GM12878 (cell line): ENCODE results near the gene CASS4. TPM values are rescaled to one million over a fixed set of nuclear protein-coding genes. Genes with fewer than 3 reads are reported as not detected.

Experiments
- ASH2L ChIP-seq: fragments of 300-600, 200-600 bp; sonication (generic); IDR thresholded peaks from 2 replicates; pipeline ENCODE4 v1.6.1; 2017; ENCODE audit warnings: low read depth, mild to moderate bottlenecking, borderline replicate concordance
- BHLHE40 ChIP-seq, 2 experiments: fragments of 450-650 bp in 1 of 2; IDR thresholded peaks; 2 replicates each; pipeline ENCODE4 v1.6.1; 2011 to 2017; ENCODE audit warnings: low read depth in 2 of 2, borderline replicate concordance in 1 of 2, improper control_type of control experiment in 1 of 2, low read length in 1 of 2, mild to moderate bottlenecking in 1 of 2
- CREM ChIP-seq: IDR thresholded peaks from 2 replicates; pipeline ENCODE4 v1.6.1; 2014; ENCODE audit warnings: antibody characterized with exemption, low read depth
- DPF2 ChIP-seq: fragments of 450-650 bp; IDR thresholded peaks from 2 replicates; pipeline ENCODE4 v1.6.1; 2017; ENCODE audit warnings: mild to moderate bottlenecking
- EED ChIP-seq: sonication (generic); IDR thresholded peaks from 2 replicates; pipeline ENCODE4 v1.6.1; 2016; ENCODE audit warnings: antibody characterized with exemption, low read depth
- FOXK2 ChIP-seq: fragments of 450-650 bp; IDR thresholded peaks from 2 replicates; pipeline ENCODE4 v1.6.1; 2017; ENCODE audit warnings: mild to moderate bottlenecking, moderate library complexity
- FOXM1 ChIP-seq: IDR thresholded peaks from 2 replicates; pipeline ENCODE4 v1.6.1; 2012; ENCODE audit warnings: low read depth, mild to moderate bottlenecking, inconsistent platforms, low read length, moderate library complexity
- KAT2A ChIP-seq: conservative IDR thresholded peaks from 2 replicates; pipeline ENCODE4 v1.6.1; 2011; ENCODE audit warnings: low read depth, low read length; ENCODE audit not compliant: control insufficient read depth
- KDM1A ChIP-seq: fragments of 200-600 bp; sonication (generic); IDR thresholded peaks from 2 replicates; pipeline ENCODE4 v1.6.1; 2016; ENCODE audit warnings: borderline replicate concordance
- LARP7 ChIP-seq: fragments of 450-650 bp; IDR thresholded peaks from 2 replicates; pipeline ENCODE4 v1.6.1; 2017; ENCODE audit warnings: mild to moderate bottlenecking
- RBBP5 ChIP-seq: fragments of 200-600 bp; sonication (generic); conservative IDR thresholded peaks from 2 replicates; pipeline ENCODE4 v1.6.1; 2016
- SIX5 ChIP-seq: IDR thresholded peaks from 2 replicates; pipeline ENCODE4 v1.6.1; 2011; ENCODE audit warnings: mild to moderate bottlenecking, low read depth, low read length, moderate library complexity; ENCODE audit not compliant: severe bottlenecking
- SPI1 ChIP-seq: IDR thresholded peaks from 2 replicates; pipeline ENCODE4 v1.6.1; 2011; ENCODE audit warnings: low read depth, mild to moderate bottlenecking, low read length, moderate library complexity, borderline replicate concordance; ENCODE audit not compliant: insufficient read depth
- STAT3 ChIP-seq: IDR thresholded peaks from 2 replicates; pipeline ENCODE4 v1.6.1; 2011; ENCODE audit warnings: low read depth, low read length, improper control_type of control experiment
- YY1 ChIP-seq: IDR thresholded peaks from 2 replicates; pipeline ENCODE4 v1.6.1; 2011; ENCODE audit warnings: low read depth, mild to moderate bottlenecking, low read length
- ZNF622 ChIP-seq: fragments of 450-650 bp; IDR thresholded peaks from 2 replicates; pipeline ENCODE4 v1.6.1; 2017; ENCODE audit warnings: mild to moderate bottlenecking, inconsistent platforms
- polyA plus RNA-seq, 11 experiments: library from polyadenylated mRNA; depleted of rRNA in 4 of 11; unstranded in 6 of 11; stranded (reverse) in 5 of 11; fragments of >200 nt; fragmentation: Nextera tagmentation in 4 of 11; fragmentation: Illumina TruSeq in 1 of 11; extraction: Ambion mirVana in 4 of 11; extraction: Trizol in 1 of 11; gene quantifications; 1 replicate in 1 of 11; 2 replicates in 10 of 11; pipeline versions ENCODE4 v1.2.1 to v1.2.3, GENCODE V29; 2011 to 2016; ENCODE audit warnings: inconsistent platforms in 2 of 11, missing spikeins in 2 of 11, low read depth in 1 of 11
- total RNA-seq, 4 experiments: library from RNA; depleted of rRNA in 3 of 4; stranded (reverse); fragments of >200 nt in 3 of 4; fragmentation: Illumina TruSeq in 1 of 4; extraction: Trizol in 1 of 4; gene quantifications; 2 replicates each; pipeline versions ENCODE4 v1.2.1 to v1.2.3, GENCODE V29; 2013 to 2021
- TF ChIP-seq, protein P1 (sequence below): fragments of 450-650 bp; IDR thresholded peaks from 2 replicates; pipeline ENCODE4 v1.6.1; 2016; ENCODE audit warnings: mild to moderate bottlenecking, moderate library complexity, borderline replicate concordance
- TF ChIP-seq, protein P2 (sequence below): fragments of 450-650 bp; IDR thresholded peaks from 2 replicates; pipeline ENCODE4 v1.6.1; 2018; ENCODE audit warnings: mild to moderate bottlenecking, low read depth, moderate library complexity; ENCODE audit not compliant: partially characterized antibody
- TF ChIP-seq, protein P3 (sequence below): fragments of 450-650 bp; IDR thresholded peaks from 2 replicates; pipeline ENCODE4 v1.6.1; 2014; ENCODE audit warnings: mild to moderate bottlenecking
- TF ChIP-seq, protein P4 (sequence below): IDR thresholded peaks from 2 replicates; pipeline ENCODE4 v1.6.1; 2011; ENCODE audit warnings: mild to moderate bottlenecking, low read depth, low read length, moderate library complexity; ENCODE audit not compliant: insufficient replicate concordance

Gene CASS4
- total and polyA plus RNA-seq, 10 of the 15 experiments (the other 5 are each of a cell fraction or from before 2014, with no cell fraction given) = 0.04 to 0.24 (median 0.11) TPM; not detected in 1

DNA sequence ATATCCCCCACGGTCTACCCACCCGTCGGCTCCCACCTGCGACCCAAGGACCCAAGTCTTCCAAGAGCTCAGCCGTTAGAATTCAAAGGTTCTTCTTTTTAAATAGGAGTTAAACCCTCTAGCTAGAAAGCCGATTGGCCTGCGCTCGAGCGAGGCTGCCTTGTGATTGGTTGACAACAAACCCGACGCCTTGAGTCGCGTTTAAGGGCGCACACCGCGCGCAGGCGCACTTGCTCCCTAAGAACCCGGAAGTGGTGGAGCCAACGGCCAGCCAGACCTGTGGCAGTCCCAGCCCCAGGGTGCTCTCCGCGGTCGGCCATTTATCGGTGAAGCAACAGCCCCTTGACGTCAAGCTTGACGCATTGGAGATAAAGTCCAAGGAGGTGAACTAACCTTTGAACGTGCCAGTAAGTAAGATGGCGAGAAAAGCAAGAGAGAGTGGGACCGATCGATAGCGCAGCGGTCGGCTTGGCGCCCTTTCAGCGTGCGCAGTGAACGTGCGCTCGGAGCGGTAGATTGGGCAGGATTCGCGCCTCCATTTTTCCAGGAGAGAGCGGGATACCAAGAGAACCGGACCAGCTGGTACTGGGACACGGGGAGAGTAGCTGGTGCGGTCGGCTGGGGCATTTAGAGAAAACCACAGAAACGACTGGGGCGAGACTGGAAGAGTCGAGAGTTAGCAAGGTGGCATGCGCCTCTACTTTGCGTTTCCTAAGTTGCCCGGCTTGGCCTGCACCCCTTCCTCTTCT, 19.8 kb upstream of the CASS4 start, which contains the start of the genes AURKA and CSTF1 (continued):
- TF ChIP-seq, protein P1, sequence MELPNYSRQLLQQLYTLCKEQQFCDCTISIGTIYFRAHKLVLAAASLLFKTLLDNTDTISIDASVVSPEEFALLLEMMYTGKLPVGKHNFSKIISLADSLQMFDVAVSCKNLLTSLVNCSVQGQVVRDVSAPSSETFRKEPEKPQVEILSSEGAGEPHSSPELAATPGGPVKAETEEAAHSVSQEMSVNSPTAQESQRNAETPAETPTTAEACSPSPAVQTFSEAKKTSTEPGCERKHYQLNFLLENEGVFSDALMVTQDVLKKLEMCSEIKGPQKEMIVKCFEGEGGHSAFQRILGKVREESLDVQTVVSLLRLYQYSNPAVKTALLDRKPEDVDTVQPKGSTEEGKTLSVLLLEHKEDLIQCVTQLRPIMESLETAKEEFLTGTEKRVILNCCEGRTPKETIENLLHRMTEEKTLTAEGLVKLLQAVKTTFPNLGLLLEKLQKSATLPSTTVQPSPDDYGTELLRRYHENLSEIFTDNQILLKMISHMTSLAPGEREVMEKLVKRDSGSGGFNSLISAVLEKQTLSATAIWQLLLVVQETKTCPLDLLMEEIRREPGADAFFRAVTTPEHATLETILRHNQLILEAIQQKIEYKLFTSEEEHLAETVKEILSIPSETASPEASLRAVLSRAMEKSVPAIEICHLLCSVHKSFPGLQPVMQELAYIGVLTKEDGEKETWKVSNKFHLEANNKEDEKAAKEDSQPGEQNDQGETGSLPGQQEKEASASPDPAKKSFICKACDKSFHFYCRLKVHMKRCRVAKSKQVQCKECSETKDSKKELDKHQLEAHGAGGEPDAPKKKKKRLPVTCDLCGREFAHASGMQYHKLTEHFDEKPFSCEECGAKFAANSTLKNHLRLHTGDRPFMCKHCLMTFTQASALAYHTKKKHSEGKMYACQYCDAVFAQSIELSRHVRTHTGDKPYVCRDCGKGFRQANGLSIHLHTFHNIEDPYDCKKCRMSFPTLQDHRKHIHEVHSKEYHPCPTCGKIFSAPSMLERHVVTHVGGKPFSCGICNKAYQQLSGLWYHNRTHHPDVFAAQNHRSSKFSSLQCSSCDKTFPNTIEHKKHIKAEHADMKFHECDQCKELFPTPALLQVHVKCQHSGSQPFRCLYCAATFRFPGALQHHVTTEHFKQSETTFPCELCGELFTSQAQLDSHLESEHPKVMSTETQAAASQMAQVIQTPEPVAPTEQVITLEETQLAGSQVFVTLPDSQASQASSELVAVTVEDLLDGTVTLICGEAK = no peak; the same call in 1 of the 2 replicates
- no peak for TF ChIP-seq ZNF622
- peak; percentile 66; the same call in 1 of the 2 replicates for TF ChIP-seq FOXM1
- TF ChIP-seq, protein P2, sequence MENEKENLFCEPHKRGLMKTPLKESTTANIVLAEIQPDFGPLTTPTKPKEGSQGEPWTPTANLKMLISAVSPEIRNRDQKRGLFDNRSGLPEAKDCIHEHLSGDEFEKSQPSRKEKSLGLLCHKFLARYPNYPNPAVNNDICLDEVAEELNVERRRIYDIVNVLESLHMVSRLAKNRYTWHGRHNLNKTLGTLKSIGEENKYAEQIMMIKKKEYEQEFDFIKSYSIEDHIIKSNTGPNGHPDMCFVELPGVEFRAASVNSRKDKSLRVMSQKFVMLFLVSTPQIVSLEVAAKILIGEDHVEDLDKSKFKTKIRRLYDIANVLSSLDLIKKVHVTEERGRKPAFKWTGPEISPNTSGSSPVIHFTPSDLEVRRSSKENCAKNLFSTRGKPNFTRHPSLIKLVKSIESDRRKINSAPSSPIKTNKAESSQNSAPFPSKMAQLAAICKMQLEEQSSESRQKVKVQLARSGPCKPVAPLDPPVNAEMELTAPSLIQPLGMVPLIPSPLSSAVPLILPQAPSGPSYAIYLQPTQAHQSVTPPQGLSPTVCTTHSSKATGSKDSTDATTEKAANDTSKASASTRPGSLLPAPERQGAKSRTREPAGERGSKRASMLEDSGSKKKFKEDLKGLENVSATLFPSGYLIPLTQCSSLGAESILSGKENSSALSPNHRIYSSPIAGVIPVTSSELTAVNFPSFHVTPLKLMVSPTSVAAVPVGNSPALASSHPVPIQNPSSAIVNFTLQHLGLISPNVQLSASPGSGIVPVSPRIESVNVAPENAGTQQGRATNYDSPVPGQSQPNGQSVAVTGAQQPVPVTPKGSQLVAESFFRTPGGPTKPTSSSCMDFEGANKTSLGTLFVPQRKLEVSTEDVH = no peak
- TF ChIP-seq RBBP5 = 0 out of 2 replicates have a peak, but pooled peaks have one; percentile 34
- peak; percentile 99 for TF ChIP-seq YY1
- no peak for TF ChIP-seq KAT2A
- no peak for TF ChIP-seq STAT3
- TF ChIP-seq DPF2 = peak; percentile 18; the same call in 1 of the 2 replicates
- TF ChIP-seq, protein P3, sequence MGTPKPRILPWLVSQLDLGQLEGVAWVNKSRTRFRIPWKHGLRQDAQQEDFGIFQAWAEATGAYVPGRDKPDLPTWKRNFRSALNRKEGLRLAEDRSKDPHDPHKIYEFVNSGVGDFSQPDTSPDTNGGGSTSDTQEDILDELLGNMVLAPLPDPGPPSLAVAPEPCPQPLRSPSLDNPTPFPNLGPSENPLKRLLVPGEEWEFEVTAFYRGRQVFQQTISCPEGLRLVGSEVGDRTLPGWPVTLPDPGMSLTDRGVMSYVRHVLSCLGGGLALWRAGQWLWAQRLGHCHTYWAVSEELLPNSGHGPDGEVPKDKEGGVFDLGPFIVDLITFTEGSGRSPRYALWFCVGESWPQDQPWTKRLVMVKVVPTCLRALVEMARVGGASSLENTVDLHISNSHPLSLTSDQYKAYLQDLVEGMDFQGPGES = 0 out of 2 replicates have a peak, but pooled peaks have one; percentile 50
- peak; percentile 57; the same call in 1 of the 2 replicates for TF ChIP-seq FOXK2
- TF ChIP-seq LARP7 = peak; percentile 75; the same call in 1 of the 2 replicates
- TF ChIP-seq ASH2L = no peak
- TF ChIP-seq CREM = peak; percentile 97
- TF ChIP-seq SPI1 = peak; percentile 45; the same call in 1 of the 2 replicates
- TF ChIP-seq KDM1A = no peak
- TF ChIP-seq EED = peak; percentile 74
- TF ChIP-seq BHLHE40 (IDR thresholded peaks at IDR 0.05; ENCODE audit: borderline replicate concordance in 1 of 2, low read depth in 2 of 2, low read length in 1 of 2) = peak; percentile 91 to 95
- peak; percentile 73 for TF ChIP-seq SIX5
- TF ChIP-seq, protein P4, sequence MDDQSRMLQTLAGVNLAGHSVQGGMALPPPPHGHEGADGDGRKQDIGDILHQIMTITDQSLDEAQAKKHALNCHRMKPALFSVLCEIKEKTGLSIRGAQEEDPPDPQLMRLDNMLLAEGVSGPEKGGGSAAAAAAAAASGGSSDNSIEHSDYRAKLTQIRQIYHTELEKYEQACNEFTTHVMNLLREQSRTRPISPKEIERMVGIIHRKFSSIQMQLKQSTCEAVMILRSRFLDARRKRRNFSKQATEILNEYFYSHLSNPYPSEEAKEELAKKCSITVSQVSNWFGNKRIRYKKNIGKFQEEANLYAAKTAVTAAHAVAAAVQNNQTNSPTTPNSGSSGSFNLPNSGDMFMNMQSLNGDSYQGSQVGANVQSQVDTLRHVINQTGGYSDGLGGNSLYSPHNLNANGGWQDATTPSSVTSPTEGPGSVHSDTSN = no peak
